Thoracic aorta (tissue), 2 donors: ENCODE measurements around the gene PTGIS. TPM values are rescaled to one million over a fixed set of nuclear protein-coding genes. Genes with fewer than 3 reads are reported as not detected.

ENCODE experiments used
- ATAC-seq: fragments of 150-250 bp; one replicate; pipeline ENCODE4 v1.8.0; 2017; ENCODE audit warnings: low read depth; ENCODE audit not compliant: insufficient number of reproducible peaks, low FRiP score
- DNase-seq: peaks from one replicate; pipeline ENCODE4 v3.0.0-alpha.2; 2020; ENCODE audit warnings: low spot score
- H3K27ac ChIP-seq, 2 donors: fragments of 200-600 bp; sonication (generic); 1 replicate in 1 of 2; 2 replicates in 1 of 2; pipeline ENCODE4 v1.5.1; 2016; ENCODE audit warnings: mild to moderate bottlenecking in 2 of 2, moderate library complexity in 2 of 2
- H3K27me3 ChIP-seq: fragments of 200-600 bp; sonication (generic); replicated peaks from 2 replicates; pipeline ENCODE4 v1.6.0; 2016; ENCODE audit warnings: mild to moderate bottlenecking; ENCODE audit not compliant: insufficient read depth
- H3K36me3 ChIP-seq: fragments of 200-600 bp; sonication (generic); one replicate; pipeline ENCODE4 v1.5.1; 2016
- H3K4me1 ChIP-seq, 2 donors: fragments of 200-600 bp; sonication (generic); 1 replicate in 1 of 2; 2 replicates in 1 of 2; pipeline versions ENCODE4 v1.5.1 to v1.6.0; 2016; ENCODE audit warnings: low read depth in 2 of 2, mild to moderate bottlenecking in 1 of 2; ENCODE audit not compliant: control insufficient read depth in 1 of 2
- H3K4me3 ChIP-seq: fragments of 200-600 bp; sonication (generic); 2 replicates; pipeline ENCODE4 v1.5.1; 2016; ENCODE audit warnings: mild to moderate bottlenecking
- H3K9me3 ChIP-seq: fragments of 200-600 bp; sonication (generic); 2 replicates; pipeline ENCODE4 v1.5.1; 2016
- CTCF ChIP-seq: fragments of 200-600 bp; sonication (generic); IDR thresholded peaks from one replicate; pipeline ENCODE4 v1.5.1; 2019; ENCODE audit warnings: antibody characterized with exemption
- total RNA-seq, 2 donors: library from RNA; depleted of rRNA; stranded (reverse); fragments of >200 nt; gene quantifications; one replicate each; pipeline versions ENCODE4 v1.1.0 to v1.2.3, GENCODE V29; 2016

PTGIS gene
- total RNA-seq, 2 donors from 2014 or later: 397 to 465 TPM

- no peak for ATAC-seq
- Histone ChIP-seq H3K9me3 (no peaks in the 10 kb centered on the region), H3K4me3 (no peak overlapping the region), H3K27me3 (no peaks in the 10 kb centered on the region), H3K27ac (peak overlapping the region; percentile 50 to 62), H3K4me1 (peaks cover 11 to 55% of the 10 kb centered on the region in 2 donors), H3K36me3 (peaks cover 61% of the 10 kb centered on the region)
- no peak for DNase-seq
- TF ChIP-seq CTCF: no peak
These were observed 48.7 kb downstream of the PTGIS start for GRCh38 chr20:49519212-49519712.

GRCh38 chr20:49518576-49518975 lies 49.4 kb downstream of the PTGIS start:
- no peak overlapping the region for H3K4me3 ChIP-seq
- no peak for DNase-seq
- no peak for TF ChIP-seq CTCF

GRCh38 chr20:49517805-49518100 lies 50.2 kb downstream of the PTGIS start:
- Histone ChIP-seq H3K36me3 (peaks cover 66% of the 10 kb centered on the region), H3K27me3 (no peaks in the 10 kb centered on the region), H3K27ac (peak overlapping the region; percentile 40 to 59), H3K4me1 (peaks cover 7 to 53% of the 10 kb centered on the region in 2 donors), H3K9me3 (no peaks in the 10 kb centered on the region), H3K4me3 (no peak overlapping the region)
- TF ChIP-seq CTCF: no peak
- ATAC-seq: no peak
- DNase-seq: no peak

More at GRCh38 chr20:49518576-49518975, 49.4 kb downstream of the PTGIS start:
- H3K27ac ChIP-seq: peak overlapping the region; percentile 50 to 59
- peaks cover 9 to 55% of the 10 kb centered on the region in 2 donors for H3K4me1 ChIP-seq
- no peak for ATAC-seq
- peaks cover 60% of the 10 kb centered on the region for H3K36me3 ChIP-seq
- H3K27me3 ChIP-seq: no peaks in the 10 kb centered on the region
- no peaks in the 10 kb centered on the region for H3K9me3 ChIP-seq

GRCh38 chr20:49516916-49517804 lies 50.8 kb downstream of the PTGIS start:
- Histone ChIP-seq H3K9me3 (no peaks in the 10 kb centered on the region), H3K27ac (peak overlapping the region; percentile 40 to 59), H3K27me3 (no peaks in the 10 kb centered on the region), H3K4me1 (peaks cover 7 to 53% of the 10 kb centered on the region in 2 donors), H3K4me3 (no peak overlapping the region), H3K36me3 (peaks cover 65% of the 10 kb centered on the region)
- ATAC-seq: no peak
- TF ChIP-seq CTCF: no peak
- DNase-seq: no peak

- Histone ChIP-seq H3K27ac (peak overlapping the region in 1 of 2 donors; percentile 59), H3K27me3 (no peaks in the 10 kb centered on the region), H3K9me3 (no peaks in the 10 kb centered on the region), H3K4me3 (no peak overlapping the region), H3K36me3 (peaks cover 57% of the 10 kb centered on the region), H3K4me1 (peaks cover 17 to 57% of the 10 kb centered on the region in 2 donors)
- ATAC-seq (no peak), DNase-seq (no peak)
- TF ChIP-seq CTCF: no peak
These were observed 52.4 kb downstream of the PTGIS start for GRCh38 chr20:49515586-49515985.
